ENCODE measurements around the gene DISP2. TPM values are rescaled to one million over a fixed set of nuclear protein-coding genes. Genes with fewer than 3 reads are reported as not detected.
A peak's percentile ranks its signal among the peaks of the same experiment; 100 is the strongest.

The DISP2 gene
- total RNA-seq, 4 donors from 2014 or later, result 8.6 to 12.9 (median 10.9) TPM

GRCh38 chr15:40340740-40341400, 17.1 kb upstream of the DISP2 start, which contains the start of gene CCDC9B:
CCDC9B (minus strand) TSS chr15:40340939; CDS start chr15:40340819, 120 bp downstream.
- H3K36me3 ChIP-seq, result no peaks in the 10 kb centered on the region
- WGBS, 2 donors (ENCODE audit: low coverage in 1 of 2), result 58% methylated on average over 3 of the region's 17 CpGs; no CpG with 5 or more reads in 1 of the 2 donors
- no peaks in the 10 kb centered on the region for H3K9me3 ChIP-seq
- DNase-seq, result peak; percentile 96
- peak within 1 kb of the TSS; percentile 25 to 53 (median 38) for H3K4me3 ChIP-seq
- H3K27me3 ChIP-seq, result no peaks in the 10 kb centered on the region
- intact Hi-C loops (cut with DNase I; ENCODE audit: low total_unique reads) (loop anchor here (1.0 kb wide), 1 partner anchor 18 kb away; the partner anchor contains the start of gene INAFM2), in situ Hi-C loops (cut with MboI; ENCODE audit: low pct_ligation_motif_present in 1 of 4, low pct_unique_long_range_greater_than_20kb in 1 of 4, low sequenced_read_pairs in 3 of 4) (no loop called here)
- peak within 1 kb of the TSS; percentile 95 to 98 (median 96) for H3K27ac ChIP-seq
- peak; percentile 35 for TF ChIP-seq EP300 (IDR thresholded peaks at IDR 0.05; ENCODE audit: low read depth)
- TF ChIP-seq POLR2A (IDR thresholded peaks at IDR 0.05), result peak; percentile 88
- no peak for TF ChIP-seq CTCF (IDR thresholded peaks at IDR 0.05)
- TF ChIP-seq POLR2AphosphoS5 (IDR thresholded peaks at IDR 0.05), result peak; percentile 85 to 87 (median 86)
- peaks cover 42 to 100% (median 86%) of the 10 kb centered on the region in 4 donors for H3K4me1 ChIP-seq

GRCh38 chr15:40342416-40343320, 15.4 kb upstream of the DISP2 start:
- intact Hi-C loops (cut with DNase I; ENCODE audit: low total_unique reads) (no loop called here), in situ Hi-C loops (cut with MboI; ENCODE audit: low pct_ligation_motif_present in 1 of 4, low pct_unique_long_range_greater_than_20kb in 1 of 4, low sequenced_read_pairs in 3 of 4) (no loop called here)
- WGBS, 2 donors (ENCODE audit: low coverage in 1 of 2), result 20 to 38% methylated on average over 1 to 7 of the region's 7 CpGs
- H3K36me3 ChIP-seq, result no peaks in the 10 kb centered on the region
- peak overlapping the region; percentile 95 to 98 (median 96) for H3K27ac ChIP-seq
- H3K4me1 ChIP-seq, result peaks cover 52 to 97% (median 92%) of the 10 kb centered on the region in 4 donors
- no peak for DNase-seq
- H3K27me3 ChIP-seq, result no peaks in the 10 kb centered on the region
- H3K9me3 ChIP-seq, result no peaks in the 10 kb centered on the region
- no peak overlapping the region for H3K4me3 ChIP-seq
- TF ChIP-seq POLR2A (IDR thresholded peaks at IDR 0.05) (peak; percentile 51), EP300 (IDR thresholded peaks at IDR 0.05; ENCODE audit: low read depth) (no peak), POLR2AphosphoS5 (IDR thresholded peaks at IDR 0.05) (peak in 2 of 3 donors; percentile 62 to 69)

DNA sequence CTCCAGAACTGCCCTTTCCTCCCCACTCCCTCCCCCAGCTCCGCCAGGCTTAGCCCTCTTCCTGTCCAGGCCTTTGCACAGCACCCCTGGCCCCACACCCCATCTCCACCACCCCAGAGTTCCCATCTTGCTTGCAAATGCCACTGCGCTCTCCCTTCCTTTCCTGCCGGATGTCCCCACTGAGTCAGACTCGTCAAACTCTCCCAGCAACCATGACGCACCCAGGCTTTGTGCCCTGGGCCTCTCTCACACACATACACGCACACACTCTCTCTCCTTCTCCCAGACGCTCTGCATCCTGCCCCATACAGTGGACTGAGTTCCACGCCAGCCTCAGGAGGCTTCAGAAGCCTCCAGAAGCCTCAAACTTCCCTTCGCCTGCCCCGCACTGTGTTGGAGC, 14.5 kb upstream of the DISP2 start:
- intact Hi-C loops (cut with DNase I; ENCODE audit: low total_unique reads), result no loop called here
- DNase-seq, result no peak
- Histone ChIP-seq H3K4me1 (peaks cover 51 to 95% (median 89%) of the 10 kb centered on the region in 4 donors), H3K27me3 (no peaks in the 10 kb centered on the region), H3K4me3 (no peak overlapping the region), H3K27ac (peak overlapping the region; percentile 95 to 98 (median 96)), H3K9me3 (no peaks in the 10 kb centered on the region), H3K36me3 (no peaks in the 10 kb centered on the region)
- TF ChIP-seq POLR2A (IDR thresholded peaks at IDR 0.05) (no peak), CTCF (IDR thresholded peaks at IDR 0.05) (no peak), POLR2AphosphoS5 (IDR thresholded peaks at IDR 0.05) (peak in 1 of 3 donors; percentile 22)
- in situ Hi-C loops (cut with MboI; ENCODE audit: low pct_ligation_motif_present in 1 of 4, low pct_unique_long_range_greater_than_20kb in 1 of 4, low sequenced_read_pairs in 3 of 4), result no loop called here
- WGBS, 2 donors (ENCODE audit: low coverage in 1 of 2), result 74 to 82% methylated on average over 10 of the region's 10 CpGs

GRCh38 chr15:40344217-40344616, 13.8 kb upstream of the DISP2 start:
- Histone ChIP-seq H3K27ac (peak overlapping the region; percentile 95 to 98 (median 96)), H3K9me3 (no peaks in the 10 kb centered on the region), H3K4me1 (peaks cover 53 to 94% (median 89%) of the 10 kb centered on the region in 4 donors), H3K36me3 (no peaks in the 10 kb centered on the region), H3K27me3 (no peaks in the 10 kb centered on the region), H3K4me3 (no peak overlapping the region)
- no peak for DNase-seq
- in situ Hi-C loops (cut with MboI; ENCODE audit: low pct_ligation_motif_present in 1 of 4, low pct_unique_long_range_greater_than_20kb in 1 of 4, low sequenced_read_pairs in 3 of 4) (no loop called here), intact Hi-C loops (cut with DNase I; ENCODE audit: low total_unique reads) (loop anchor here (1.0 kb wide), 1 partner anchor 78 kb away; no protein-coding TSS in a partner anchor)
- WGBS, 2 donors (ENCODE audit: low coverage in 1 of 2), result 38 to 50% methylated on average over 3 to 6 of the region's 6 CpGs
- no peak for TF ChIP-seq POLR2A (IDR thresholded peaks at IDR 0.05)
- no peak for TF ChIP-seq POLR2AphosphoS5 (IDR thresholded peaks at IDR 0.05)
- no peak for TF ChIP-seq EP300 (IDR thresholded peaks at IDR 0.05; ENCODE audit: low read depth)
- TF ChIP-seq CTCF (IDR thresholded peaks at IDR 0.05), result no peak
